Measurements from ENCODE around the gene ZNF32. TPM values are rescaled to one million over a fixed set of nuclear protein-coding genes. Genes with fewer than 3 reads are reported as not detected.
A peak's percentile ranks its signal among the peaks of the same experiment; 100 is the strongest.

Gene ZNF32
- total RNA-seq, 6 experiments from 2014 or later = 10.9 to 20.4 (median 15.3) TPM

- no peak overlapping the region for H3K27ac ChIP-seq
- intact Hi-C loops (cut with DNase I) = loop anchor here in 1 of 2 donors (10.0 kb wide), 1 partner anchor 356 kb away; no protein-coding TSS in a partner anchor
These were observed 39.7 kb upstream of the ZNF32 start for GRCh38 chr10:43688348-43688892.

GRCh38 chr10:43687373-43687772, 38.7 kb upstream of the ZNF32 start:
- Histone ChIP-seq H3K4me1 (peaks cover 0 to 33% (median 0%) of the 10 kb centered on the region in 4 donors), H3K9me3 (no peaks in the 10 kb centered on the region), H3K36me3 (no peaks in the 10 kb centered on the region), H3K27me3 (no peaks in the 10 kb centered on the region), H3K27ac (no peak overlapping the region), H3K4me3 (no peak overlapping the region)
- DNase-seq (no peak), ATAC-seq (no peak)
- TF ChIP-seq CTCF (IDR thresholded peaks at IDR 0.05) (no peak), POLR2A (IDR thresholded peaks at IDR 0.05) (no peak)
- 78% methylated on average over 6 of the region's 7 CpGs for WGBS (ENCODE audit: insufficient coverage, low coverage, low lambda C conversion rate, missing lambda C conversion rate)
- intact Hi-C loops (cut with DNase I) = loop anchor here in 1 of 2 donors (10.0 kb wide), 1 partner anchor 357 kb away; no protein-coding TSS in a partner anchor

More at GRCh38 chr10:43688348-43688892, 39.7 kb upstream of the ZNF32 start:
- Histone ChIP-seq H3K9me3 (no peaks in the 10 kb centered on the region), H3K36me3 (no peaks in the 10 kb centered on the region), H3K4me3 (no peak overlapping the region), H3K27me3 (no peaks in the 10 kb centered on the region), H3K4me1 (peaks cover 0 to 33% (median 0%) of the 10 kb centered on the region in 4 donors)
- TF ChIP-seq POLR2A (IDR thresholded peaks at IDR 0.05) (no peak), CTCF (IDR thresholded peaks at IDR 0.05) (no peak)
- ATAC-seq = no peak
- DNase-seq = no peak
- WGBS (ENCODE audit: insufficient coverage, low coverage, low lambda C conversion rate, missing lambda C conversion rate) = 90% methylated on average over 16 of the region's 16 CpGs

- WGBS (ENCODE audit: insufficient coverage, low coverage, low lambda C conversion rate, missing lambda C conversion rate) = 56% methylated on average over 2 of the region's 6 CpGs
These were observed 37.7 kb upstream of the ZNF32 start for GRCh38 chr10:43686414-43686813.

GRCh38 chr10:43685744-43686143, 37.1 kb upstream of the ZNF32 start:
- Histone ChIP-seq H3K27me3 (no peaks in the 10 kb centered on the region), H3K4me3 (no peak overlapping the region), H3K4me1 (peaks cover 0 to 23% (median 0%) of the 10 kb centered on the region in 4 donors), H3K36me3 (no peaks in the 10 kb centered on the region), H3K9me3 (no peaks in the 10 kb centered on the region), H3K27ac (no peak overlapping the region)
- no peak for DNase-seq
- WGBS (ENCODE audit: insufficient coverage, low coverage, low lambda C conversion rate, missing lambda C conversion rate) = 83% methylated on average over 4 of the region's 8 CpGs
- intact Hi-C loops (cut with DNase I) = loop anchor here in 1 of 2 donors (10.0 kb wide), 1 partner anchor 359 kb away; no protein-coding TSS in a partner anchor
- peak in 1 of 4 donors; percentile 45 for ATAC-seq
- no peak for TF ChIP-seq CTCF (IDR thresholded peaks at IDR 0.05)
- TF ChIP-seq POLR2A (IDR thresholded peaks at IDR 0.05) = no peak

More at GRCh38 chr10:43686414-43686813, 37.7 kb upstream of the ZNF32 start:
- no peaks in the 10 kb centered on the region for H3K9me3 ChIP-seq
- TF ChIP-seq POLR2A (IDR thresholded peaks at IDR 0.05) (no peak), CTCF (IDR thresholded peaks at IDR 0.05) (no peak)
- DNase-seq = no peak
- H3K4me1 ChIP-seq = peaks cover 0 to 24% (median 0%) of the 10 kb centered on the region in 4 donors
- no peak overlapping the region for H3K27ac ChIP-seq
- H3K36me3 ChIP-seq = no peaks in the 10 kb centered on the region
- H3K4me3 ChIP-seq = no peak overlapping the region
- intact Hi-C loops (cut with DNase I) = loop anchor here in 1 of 2 donors (10.0 kb wide), 1 partner anchor 358 kb away; no protein-coding TSS in a partner anchor
- no peak for ATAC-seq
- no peaks in the 10 kb centered on the region for H3K27me3 ChIP-seq
